Heart left ventricle (tissue), 16 donors: ENCODE data around the gene STK11IP. TPM values are rescaled to one million over a fixed set of nuclear protein-coding genes. Genes with fewer than 3 reads are reported as not detected.
A peak's percentile ranks its signal among the peaks of the same experiment; 100 is the strongest.

Experiments used
- ATAC-seq, 4 donors: fragments of 200-7000 bp; cut with Tn5 transposase; one replicate each; pipeline ENCODE4 v1.9.1; 2020 to 2022; ENCODE audit warnings: moderate library complexity in 4 of 4, mild to moderate bottlenecking in 3 of 4, moderate number of reproducible peaks in 1 of 4
- DNase-seq, 5 donors: peaks; one replicate each; pipeline ENCODE4 v3.0.0-alpha.2; 2020
- H3K27ac ChIP-seq, 12 donors: fragments of 200-600 bp; sonication (generic) in 4 of 12; one replicate each; pipeline versions ENCODE4 v1.5.0 to v1.8.0; 2016 to 2022; ENCODE audit warnings: mild to moderate bottlenecking in 2 of 12
- H3K27me3 ChIP-seq, 9 donors: fragments of 200-600 bp; sonication (generic) in 2 of 9; one replicate each; pipeline versions ENCODE4 v1.5.1 to v1.8.0; 2016 to 2022; ENCODE audit warnings: mild to moderate bottlenecking in 3 of 9
- H3K36me3 ChIP-seq, 9 donors: fragments of 200-600 bp; sonication (generic) in 2 of 9; one replicate each; pipeline versions ENCODE4 v1.5.0 to v1.8.0; 2018 to 2022; ENCODE audit warnings: mild to moderate bottlenecking in 2 of 9
- H3K4me1 ChIP-seq, 12 donors: fragments of 200-600 bp; sonication (generic) in 4 of 12; one replicate each; pipeline versions ENCODE4 v1.5.0 to v1.8.0; 2016 to 2022; ENCODE audit warnings: mild to moderate bottlenecking in 3 of 12
- H3K4me3 ChIP-seq, 12 donors: fragments of 200-600 bp; sonication (generic) in 4 of 12; one replicate each; pipeline versions ENCODE4 v1.5.0 to v1.8.0; 2017 to 2022; ENCODE audit warnings: mild to moderate bottlenecking in 9 of 12, moderate library complexity in 4 of 12
- H3K9me3 ChIP-seq, 12 donors: fragments of 200-600 bp; sonication (generic) in 4 of 12; one replicate each; pipeline versions ENCODE4 v1.5.0 to v1.8.0; 2016 to 2022; ENCODE audit warnings: mild to moderate bottlenecking in 1 of 12
- CTCF ChIP-seq, 12 donors: fragments of 200-600 bp; sonication (generic) in 4 of 12; IDR thresholded peaks; one replicate each; pipeline versions ENCODE4 v1.5.0 to v1.8.0; 2018 to 2022; ENCODE audit warnings: antibody characterized with exemption in 12 of 12, mild to moderate bottlenecking in 5 of 12
- POLR2A ChIP-seq, 2 donors: fragments of 450-650 bp; IDR thresholded peaks; one replicate each; pipeline ENCODE4 v1.6.1; 2017; ENCODE audit warnings: antibody characterized with exemption in 2 of 2, mild to moderate bottlenecking in 2 of 2, moderate library complexity in 2 of 2
- WGBS, 4 donors: extraction: QIAGEN DNeasy Blood & Tissue Kit in 2 of 4; methylation state at CpG; one replicate each; pipeline versions ENCODE4 v1.1.5 to v1.1.7; 2013 to 2018; 5-methylcytosine and 5-hydroxymethylcytosine counted together
- intact Hi-C, 10 donors: fragments of 100-400 bp; cut with DNase I; formaldehyde crosslinking; loops; one replicate each; pipeline versions ENCODE4 v1.11.1 to v1.14.2; 2022
- polyA plus RNA-seq, 2 donors: library from polyadenylated mRNA; stranded (reverse); fragments of 200-250 nt; gene quantifications; one replicate each; pipeline ENCODE4 v1.2.3, GENCODE V29; 2013
- total RNA-seq, 9 donors: library from RNA; depleted of rRNA in 2 of 9; stranded (reverse); fragments of >200 nt in 2 of 9; fragmentation: NEBNext Ultra II Directional in 3 of 9; extraction: Animal tissue kit (Norgen Biotek cat#: 25700) in 3 of 9; gene quantifications; one replicate each; pipeline versions ENCODE4 v1.1.0 to v1.2.4, GENCODE V29; 2016 to 2023
- donor health status: ischemic (EF 13 %, LVEDD 7.1; RV severe dilation, severe dysfunction).
- donor health status: healthy with polysubstance abuse.
- donor health status: DM: no; HTN: yes; CAD: no.
- donor health status: DM: no; HTN: no; CAD: no.
- donor health status: ischemic (EF 25% LVEDD 6.9; RV normal size, moderate dysfunction).
- donor health status: ischemic (EF 25% LVEDD 5.7; RV mildly dilated, moderate dysfunction).
- donor health status: healthy.
- donor health status: DM: yes; HTN: yes; CAD: no.
- donor health status: ischemic (EF 35%, LVEDD 5.7; RV mildly dilated, moderate dysfunction).
- donor health status: nonischemic (EF 11% LVEDD 7.7; RV severe dilation, severe dysfunction).
- donor health status: DM: yes; HTN: yes; CAD: no.
- donor health status: PGD.
- donor health status: ischemic (EF 29% LVEDD 5.4; RV normal size, mild dysfunction).
- donor health status: nonischemic (EF 23%, LVEDD 6.1; RV moderate dilation, normal function).

STK11IP gene
- total and polyA plus RNA-seq, 11 donors: 7.3 to 24.1 (median 14.9) TPM

DNA sequence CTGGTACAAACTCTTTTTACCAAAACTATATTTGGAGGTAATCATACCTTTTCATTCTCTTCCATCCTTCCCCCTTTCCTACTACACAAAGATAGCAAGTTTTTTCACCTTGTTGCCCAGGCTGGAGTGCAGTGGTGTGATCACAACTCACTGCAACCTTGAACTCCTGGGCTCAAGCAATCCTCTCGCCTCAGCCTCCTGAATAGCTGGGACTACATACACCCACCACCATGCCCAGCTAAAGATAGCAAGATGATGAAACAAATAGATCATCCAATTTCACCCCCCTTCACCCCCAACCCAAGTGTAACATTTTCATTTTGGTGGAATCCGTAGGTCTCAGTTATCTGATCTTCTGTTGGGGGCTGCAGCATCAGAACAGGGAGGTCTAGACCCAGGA lies 4.5 kb upstream of the STK11IP start:
- Histone ChIP-seq H3K4me1 (peaks cover 0 to 14% (median 8%) of the 10 kb centered on the region in 12 donors), H3K9me3 (no peaks in the 10 kb centered on the region), H3K27ac (peak overlapping the region in 6 of 12 donors; percentile 5 to 61 (median 34)), H3K36me3 (no peaks in the 10 kb centered on the region), H3K27me3 (no peaks in the 10 kb centered on the region), H3K4me3 (no peak overlapping the region)
- DNase-seq: no peak
- WGBS, 4 donors: 87 to 95% (median 91%) methylated on average over 2 of the region's 2 CpGs
- no peak for ATAC-seq
- intact Hi-C loops: no loop called here
- TF ChIP-seq CTCF (IDR thresholded peaks at IDR 0.05): no peak
- TF ChIP-seq POLR2A (IDR thresholded peaks at IDR 0.05): no peak

- Histone ChIP-seq H3K4me3 (no peak overlapping the region), H3K36me3 (no peaks in the 10 kb centered on the region), H3K4me1 (peaks cover 0 to 20% (median 13%) of the 10 kb centered on the region in 12 donors), H3K27me3 (no peaks in the 10 kb centered on the region), H3K27ac (peak overlapping the region in 7 of 12 donors; percentile 15 to 96 (median 46)), H3K9me3 (no peaks in the 10 kb centered on the region)
- intact Hi-C loops: loop anchor here in 3 of 10 donors (5.0 kb wide), 3 partner anchors 33 to 203 kb away; partner anchors contain the start of genes CHPF (in 1 of the 3) and TMEM198 (in 1 of the 3)
- ATAC-seq (no peak), DNase-seq (no peak)
- TF ChIP-seq CTCF (IDR thresholded peaks at IDR 0.05) (no peak), POLR2A (IDR thresholded peaks at IDR 0.05) (no peak)
- 14 to 25% (median 18%) methylated on average over 3 of the region's 3 CpGs for WGBS, 4 donors
These were observed 2.4 kb upstream of the STK11IP start for GRCh38 chr2:219595256-219595655.

- peak overlapping the region; percentile 33 to 80 (median 68) for H3K4me3 ChIP-seq
- H3K36me3 ChIP-seq: peaks cover 0 to 17% (median 9%) of the 10 kb centered on the region in 9 donors
- TF ChIP-seq CTCF (IDR thresholded peaks at IDR 0.05) (no peak), POLR2A (IDR thresholded peaks at IDR 0.05) (no peak)
- H3K4me1 ChIP-seq: peaks cover 0 to 20% (median 13%) of the 10 kb centered on the region in 12 donors
- no peaks in the 10 kb centered on the region for H3K9me3 ChIP-seq
- peak overlapping the region; percentile 85 to 97 (median 94) for H3K27ac ChIP-seq
- H3K27me3 ChIP-seq: no peaks in the 10 kb centered on the region
- no peak for DNase-seq
- peak in 3 of 4 donors; percentile 5 to 7 (median 7) for ATAC-seq
- intact Hi-C loops: loop anchor here in 4 of 10 donors (1.0 to 5.0 kb wide), 6 partner anchors 26 to 205 kb away; partner anchors contain the start of genes OBSL1 (in 2 of the 4), CHPF (in 1 of the 4) and TMEM198 (in 1 of the 4)
- 10 to 12% (median 11%) methylated on average over 19 of the region's 19 CpGs for WGBS, 4 donors
These were observed 604 bp upstream of the STK11IP start for GRCh38 chr2:219596954-219597551.

- no peak for ATAC-seq
- H3K9me3 ChIP-seq: no peaks in the 10 kb centered on the region
- peak overlapping the region; percentile 33 to 80 (median 68) for H3K4me3 ChIP-seq
- peaks cover 0 to 20% (median 13%) of the 10 kb centered on the region in 12 donors for H3K4me1 ChIP-seq
- intact Hi-C loops: loop anchor here in 5 of 10 donors (1.0 to 5.0 kb wide), 6 partner anchors 36 to 206 kb away; partner anchors contain the start of genes CHPF (in 3 of the 5), GMPPA (in 1 of the 5) and TMEM198 (in 1 of the 5)
- TF ChIP-seq CTCF (IDR thresholded peaks at IDR 0.05) (no peak), POLR2A (IDR thresholded peaks at IDR 0.05) (no peak)
- DNase-seq: no peak
- H3K27me3 ChIP-seq: no peaks in the 10 kb centered on the region
- WGBS, 4 donors: 24 to 32% (median 27%) methylated on average over 9 of the region's 9 CpGs
- H3K27ac ChIP-seq: peak overlapping the region; percentile 11 to 97 (median 94)
- H3K36me3 ChIP-seq: peaks cover 0 to 31% (median 22%) of the 10 kb centered on the region in 9 donors
These were observed 836 bp downstream of the STK11IP start for GRCh38 chr2:219598308-219599078.
